HEK293 (cell line): Measurements from ENCODE around the gene ARID5A.

ENCODE experiments used
- CTCF ChIA-PET: fragments of 350-600 bp; formaldehyde crosslinking; extraction: SDS; loops from one replicate; lab custom pipeline; 2021; ENCODE audit warnings: antibody characterized with exemption; lab: Yijun Ruan, JAX
- POLR2A ChIA-PET: fragments of 300-600 bp; formaldehyde crosslinking; extraction: SDS; loops from one replicate; lab custom pipeline; 2020; ENCODE audit warnings: antibody characterized with exemption, inconsistent platforms; lab: Yijun Ruan, JAX
- H3K27ac ChIP-seq: fragments of 200-500 bp; sonication (Bioruptor generic); 2 replicates; pipeline ENCODE4 v1.5.1; 2014; ENCODE audit warnings: low read depth, low read length, control low read depth, inconsistent platforms; ENCODE audit errors: extremely low read depth
- H3K36me3 ChIP-seq, 2 experiments: fragments of 200-500 bp in 1 of 2; sonication (Bioruptor generic) in 1 of 2; 1 replicate in 1 of 2; 2 replicates in 1 of 2; pipeline ENCODE4 v1.5.1; 2014 to 2017; ENCODE audit warnings: inconsistent platforms in 2 of 2, low read length in 2 of 2; ENCODE audit not compliant: control insufficient read depth in 2 of 2, insufficient read depth in 1 of 2
- H3K4me1 ChIP-seq: fragments of 200-500 bp; sonication (Bioruptor generic); 2 replicates; pipeline ENCODE4 v1.5.1; 2014; ENCODE audit warnings: mild to moderate bottlenecking, low read length, inconsistent platforms; ENCODE audit not compliant: control insufficient read depth, insufficient read depth
- H3K4me3 ChIP-seq: 2 replicates; pipeline ENCODE4 v1.5.1; 2011; ENCODE audit warnings: low read depth, mild to moderate bottlenecking, control low read depth, low read length, moderate library complexity
- H3K9me3 ChIP-seq: fragments of 200-500 bp; sonication (Bioruptor generic); 2 replicates; pipeline ENCODE4 v1.5.1; 2014; ENCODE audit warnings: low read depth, low read length, inconsistent platforms; ENCODE audit not compliant: control insufficient read depth, insufficient read depth
- GLIS1 ChIP-seq: fragments of 450-650 bp; formaldehyde crosslinking; IDR thresholded peaks from 2 replicates; pipeline ENCODE4 v1.5.1; 2016; ENCODE audit warnings: missing biosample characterization, missing genetic modification characterization
- HOXD13 ChIP-seq: sonication (generic); formaldehyde crosslinking; IDR thresholded peaks from 2 replicates; pipeline ENCODE4 v1.8.0; 2022; ENCODE audit warnings: missing genetic modification reagents, borderline replicate concordance
- KLF10 ChIP-seq: fragments of 450-650 bp; IDR thresholded peaks from 2 replicates; pipeline ENCODE4 v1.5.1; 2018; ENCODE audit warnings: missing biosample characterization, mild to moderate bottlenecking, missing genetic modification characterization
- ZBTB1 ChIP-seq: fragments of 450-650 bp; formaldehyde crosslinking; IDR thresholded peaks from 2 replicates; pipeline ENCODE4 v1.5.1; 2016; ENCODE audit warnings: missing biosample characterization, missing genetic modification characterization
- ZBTB17 ChIP-seq: fragments of 450-650 bp; formaldehyde crosslinking; IDR thresholded peaks from 2 replicates; pipeline ENCODE4 v1.5.1; 2016; ENCODE audit warnings: missing biosample characterization, missing genetic modification characterization
- ZBTB48 ChIP-seq: fragments of 450-650 bp; formaldehyde crosslinking; IDR thresholded peaks from 2 replicates; pipeline ENCODE4 v1.5.1; 2016; ENCODE audit warnings: missing biosample characterization, missing genetic modification characterization
- ZFP69B ChIP-seq: fragments of 450-650 bp; formaldehyde crosslinking; IDR thresholded peaks from 2 replicates; pipeline ENCODE4 v1.5.1; 2016; ENCODE audit warnings: missing biosample characterization, missing genetic modification characterization
- ZNF175 ChIP-seq: fragments of 450-650 bp; formaldehyde crosslinking; IDR thresholded peaks from 2 replicates; pipeline ENCODE4 v1.5.1; 2016; ENCODE audit warnings: missing biosample characterization, missing genetic modification characterization
- ZNF23 ChIP-seq: fragments of 450-650 bp; formaldehyde crosslinking; IDR thresholded peaks from 2 replicates; pipeline ENCODE4 v1.5.1; 2016; ENCODE audit warnings: missing biosample characterization, missing genetic modification characterization, borderline replicate concordance
- ZNF24 ChIP-seq: fragments of 450-650 bp; formaldehyde crosslinking; IDR thresholded peaks from 2 replicates; pipeline ENCODE4 v1.5.1; 2016; ENCODE audit warnings: missing biosample characterization, missing genetic modification characterization
- ZNF274 ChIP-seq, 2 experiments: fragments of 200-500 bp in 1 of 2; fragments of 450-650 bp in 1 of 2; sonication (Bioruptor generic) in 1 of 2; formaldehyde crosslinking in 1 of 2; IDR thresholded peaks; 2 replicates each; pipeline versions ENCODE4 v1.5.1 to v1.6.1; 2014 to 2016; ENCODE audit warnings: borderline replicate concordance in 1 of 2, inconsistent platforms in 1 of 2, low read length in 1 of 2, missing biosample characterization in 1 of 2, missing genetic modification characterization in 1 of 2
- ZNF324 ChIP-seq: fragments of 450-650 bp; formaldehyde crosslinking; IDR thresholded peaks from 2 replicates; pipeline ENCODE4 v1.5.1; 2016; ENCODE audit warnings: missing biosample characterization, missing genetic modification characterization
- ZNF394 ChIP-seq: fragments of 450-650 bp; formaldehyde crosslinking; IDR thresholded peaks from 2 replicates; pipeline ENCODE4 v1.5.1; 2016; ENCODE audit warnings: missing biosample characterization, missing genetic modification characterization, mild to moderate bottlenecking, moderate library complexity, borderline replicate concordance
- TF ChIP-seq, protein P1 (sequence below): fragments of 450-650 bp; formaldehyde crosslinking; IDR thresholded peaks from 2 replicates; pipeline ENCODE4 v1.5.1; 2017; ENCODE audit warnings: missing biosample characterization, missing genetic modification characterization
- TF ChIP-seq, protein P2 (sequence below): fragments of 450-650 bp; formaldehyde crosslinking; IDR thresholded peaks from 2 replicates; pipeline ENCODE4 v1.5.1; 2016; ENCODE audit warnings: missing biosample characterization, missing genetic modification characterization
- TF ChIP-seq, protein P3 (sequence below): fragments of 450-650 bp; formaldehyde crosslinking; IDR thresholded peaks from 2 replicates; pipeline ENCODE4 v1.5.1; 2017; ENCODE audit warnings: missing biosample characterization, missing genetic modification characterization
- TF ChIP-seq, protein P4 (sequence below): fragments of 450-650 bp; formaldehyde crosslinking; optimal IDR thresholded peaks from 2 replicates; pipeline ENCODE3; 2016; ENCODE audit warnings: missing biosample characterization, mild to moderate bottlenecking, missing genetic modification characterization

Gene ARID5A

DNA sequence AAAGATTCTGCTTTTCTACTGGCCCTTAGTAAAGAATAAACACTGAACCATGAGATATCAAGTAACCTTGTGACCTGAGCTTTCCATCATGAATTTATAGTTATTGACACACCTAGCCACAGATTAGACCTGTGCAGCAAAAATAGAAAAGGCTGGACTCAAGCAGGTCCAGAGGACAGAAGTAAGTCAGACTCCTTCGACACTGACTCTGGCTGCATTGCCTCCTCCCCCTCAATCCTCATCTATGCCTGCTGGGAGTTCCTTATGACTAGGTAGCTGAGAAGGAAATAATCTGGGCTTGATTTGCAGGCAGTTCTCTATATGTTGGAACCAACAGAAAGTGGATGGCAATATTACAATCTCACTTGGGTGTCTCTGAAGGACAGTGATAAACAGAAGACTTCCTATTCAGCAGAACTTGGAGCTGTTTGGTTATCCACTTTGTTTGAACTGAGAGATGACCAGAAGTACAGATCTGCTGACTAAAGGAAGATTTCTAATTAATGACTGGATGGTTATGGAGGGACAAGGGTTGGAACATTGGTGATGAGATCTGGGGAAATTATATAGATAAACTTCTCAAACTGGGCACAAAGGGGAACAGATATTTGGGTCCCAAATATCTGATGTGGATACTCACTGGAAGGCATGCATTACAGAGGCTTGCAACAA, 39.4 kb downstream of the ARID5A start (continued):
- TF ChIP-seq, protein P1, sequence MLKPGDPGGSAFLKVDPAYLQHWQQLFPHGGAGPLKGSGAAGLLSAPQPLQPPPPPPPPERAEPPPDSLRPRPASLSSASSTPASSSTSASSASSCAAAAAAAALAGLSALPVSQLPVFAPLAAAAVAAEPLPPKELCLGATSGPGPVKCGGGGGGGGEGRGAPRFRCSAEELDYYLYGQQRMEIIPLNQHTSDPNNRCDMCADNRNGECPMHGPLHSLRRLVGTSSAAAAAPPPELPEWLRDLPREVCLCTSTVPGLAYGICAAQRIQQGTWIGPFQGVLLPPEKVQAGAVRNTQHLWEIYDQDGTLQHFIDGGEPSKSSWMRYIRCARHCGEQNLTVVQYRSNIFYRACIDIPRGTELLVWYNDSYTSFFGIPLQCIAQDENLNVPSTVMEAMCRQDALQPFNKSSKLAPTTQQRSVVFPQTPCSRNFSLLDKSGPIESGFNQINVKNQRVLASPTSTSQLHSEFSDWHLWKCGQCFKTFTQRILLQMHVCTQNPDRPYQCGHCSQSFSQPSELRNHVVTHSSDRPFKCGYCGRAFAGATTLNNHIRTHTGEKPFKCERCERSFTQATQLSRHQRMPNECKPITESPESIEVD, result no peak
- TF ChIP-seq, protein P2, sequence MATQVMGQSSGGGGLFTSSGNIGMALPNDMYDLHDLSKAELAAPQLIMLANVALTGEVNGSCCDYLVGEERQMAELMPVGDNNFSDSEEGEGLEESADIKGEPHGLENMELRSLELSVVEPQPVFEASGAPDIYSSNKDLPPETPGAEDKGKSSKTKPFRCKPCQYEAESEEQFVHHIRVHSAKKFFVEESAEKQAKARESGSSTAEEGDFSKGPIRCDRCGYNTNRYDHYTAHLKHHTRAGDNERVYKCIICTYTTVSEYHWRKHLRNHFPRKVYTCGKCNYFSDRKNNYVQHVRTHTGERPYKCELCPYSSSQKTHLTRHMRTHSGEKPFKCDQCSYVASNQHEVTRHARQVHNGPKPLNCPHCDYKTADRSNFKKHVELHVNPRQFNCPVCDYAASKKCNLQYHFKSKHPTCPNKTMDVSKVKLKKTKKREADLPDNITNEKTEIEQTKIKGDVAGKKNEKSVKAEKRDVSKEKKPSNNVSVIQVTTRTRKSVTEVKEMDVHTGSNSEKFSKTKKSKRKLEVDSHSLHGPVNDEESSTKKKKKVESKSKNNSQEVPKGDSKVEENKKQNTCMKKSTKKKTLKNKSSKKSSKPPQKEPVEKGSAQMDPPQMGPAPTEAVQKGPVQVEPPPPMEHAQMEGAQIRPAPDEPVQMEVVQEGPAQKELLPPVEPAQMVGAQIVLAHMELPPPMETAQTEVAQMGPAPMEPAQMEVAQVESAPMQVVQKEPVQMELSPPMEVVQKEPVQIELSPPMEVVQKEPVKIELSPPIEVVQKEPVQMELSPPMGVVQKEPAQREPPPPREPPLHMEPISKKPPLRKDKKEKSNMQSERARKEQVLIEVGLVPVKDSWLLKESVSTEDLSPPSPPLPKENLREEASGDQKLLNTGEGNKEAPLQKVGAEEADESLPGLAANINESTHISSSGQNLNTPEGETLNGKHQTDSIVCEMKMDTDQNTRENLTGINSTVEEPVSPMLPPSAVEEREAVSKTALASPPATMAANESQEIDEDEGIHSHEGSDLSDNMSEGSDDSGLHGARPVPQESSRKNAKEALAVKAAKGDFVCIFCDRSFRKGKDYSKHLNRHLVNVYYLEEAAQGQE, result no peak
- no peak for TF ChIP-seq ZNF274 (IDR thresholded peaks at IDR 0.05; ENCODE audit: low read length)
- no peak for TF ChIP-seq ZNF274 (tag by site-specific recombination; IDR thresholded peaks at IDR 0.05; ENCODE audit: borderline replicate concordance)
- TF ChIP-seq ZNF394 (tag by site-specific recombination), result no peak
- no peak for TF ChIP-seq ZNF24
- TF ChIP-seq ZNF324 (tag by site-specific recombination), result no peak

DNA sequence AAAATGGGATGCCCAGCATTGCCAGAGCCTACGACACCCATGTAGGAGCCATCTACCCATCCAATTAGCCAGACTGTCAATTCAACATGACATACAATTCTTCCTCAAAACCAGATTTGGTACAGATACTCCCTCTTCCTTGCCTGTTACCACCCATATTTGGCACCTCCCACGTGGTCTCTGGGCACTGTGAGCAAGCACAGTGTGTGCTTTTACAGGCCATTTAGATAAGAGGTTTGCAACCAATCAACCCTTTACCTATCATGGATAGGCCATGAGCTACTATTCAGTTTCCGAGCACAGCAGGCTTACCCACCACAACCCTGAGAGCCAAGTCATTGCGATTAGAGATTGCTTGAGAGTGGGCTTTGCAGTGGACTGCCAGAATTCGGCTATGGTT, 40.9 kb downstream of the ARID5A start:
- POLR2A ChIA-PET, result no interaction called here
- Histone ChIP-seq H3K4me1 (no peaks in the 10 kb centered on the region), H3K27ac (no peak overlapping the region), H3K9me3 (no peaks in the 10 kb centered on the region), H3K4me3 (no peak overlapping the region), H3K36me3 (no peaks in the 10 kb centered on the region)
- CTCF ChIA-PET, result no interaction called here
- TF ChIP-seq KLF10 (tag by site-specific recombination) (no peak), ZBTB17 (tag by site-specific recombination) (no peak), ZBTB1 (tag by site-specific recombination) (no peak), GLIS1 (no peak), ZNF23 (tag by site-specific recombination) (no peak), ZNF175 (no peak), ZFP69B (tag by site-specific recombination) (no peak), ZBTB48 (no peak), HOXD13 (CRISPR knock-in tag) (no peak)
- TF ChIP-seq, protein P3, sequence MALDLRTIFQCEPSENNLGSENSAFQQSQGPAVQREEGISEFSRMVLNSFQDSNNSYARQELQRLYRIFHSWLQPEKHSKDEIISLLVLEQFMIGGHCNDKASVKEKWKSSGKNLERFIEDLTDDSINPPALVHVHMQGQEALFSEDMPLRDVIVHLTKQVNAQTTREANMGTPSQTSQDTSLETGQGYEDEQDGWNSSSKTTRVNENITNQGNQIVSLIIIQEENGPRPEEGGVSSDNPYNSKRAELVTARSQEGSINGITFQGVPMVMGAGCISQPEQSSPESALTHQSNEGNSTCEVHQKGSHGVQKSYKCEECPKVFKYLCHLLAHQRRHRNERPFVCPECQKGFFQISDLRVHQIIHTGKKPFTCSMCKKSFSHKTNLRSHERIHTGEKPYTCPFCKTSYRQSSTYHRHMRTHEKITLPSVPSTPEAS (tag by site-specific recombination), result no peak
- TF ChIP-seq, protein P4, sequence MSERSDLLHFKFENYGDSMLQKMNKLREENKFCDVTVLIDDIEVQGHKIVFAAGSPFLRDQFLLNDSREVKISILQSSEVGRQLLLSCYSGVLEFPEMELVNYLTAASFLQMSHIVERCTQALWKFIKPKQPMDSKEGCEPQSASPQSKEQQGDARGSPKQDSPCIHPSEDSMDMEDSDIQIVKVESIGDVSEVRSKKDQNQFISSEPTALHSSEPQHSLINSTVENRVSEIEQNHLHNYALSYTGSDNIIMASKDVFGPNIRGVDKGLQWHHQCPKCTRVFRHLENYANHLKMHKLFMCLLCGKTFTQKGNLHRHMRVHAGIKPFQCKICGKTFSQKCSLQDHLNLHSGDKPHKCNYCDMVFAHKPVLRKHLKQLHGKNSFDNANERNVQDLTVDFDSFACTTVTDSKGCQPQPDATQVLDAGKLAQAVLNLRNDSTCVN (tag by site-specific recombination), result no peak
